HepG2 (cell line): ENCODE results near the gene ATG7. TPM values are rescaled to one million over a fixed set of nuclear protein-coding genes. Genes with fewer than 3 reads are reported as not detected.

ENCODE experiments used
- CCAR2 ChIP-seq: fragments of 200-400 bp; formaldehyde crosslinking; optimal IDR thresholded peaks from 2 replicates; pipeline ENCODE3; 2018; ENCODE audit warnings: low read depth, mild to moderate bottlenecking, low read length, moderate library complexity
- DZIP1 ChIP-seq: sonication (generic); formaldehyde crosslinking; IDR thresholded peaks from 2 replicates; pipeline ENCODE4 v1.5.0; 2020; ENCODE audit warnings: mild to moderate bottlenecking, missing genetic modification reagents
- HOXA5 ChIP-seq: sonication (generic); formaldehyde crosslinking; IDR thresholded peaks from 2 replicates; pipeline ENCODE4 v1.4.0; 2020; ENCODE audit warnings: missing genetic modification reagents
- PAXIP1 ChIP-seq: sonication (generic); formaldehyde crosslinking; conservative IDR thresholded peaks from 2 replicates; pipeline ENCODE4 v1.4.0; 2020; ENCODE audit warnings: mild to moderate bottlenecking, missing genetic modification reagents, moderate library complexity
- POLR2AphosphoS5 ChIP-seq: IDR thresholded peaks from 2 replicates; pipeline ENCODE4 v1.6.1; 2012; ENCODE audit warnings: low read depth, low read length
- RBM22 ChIP-seq: fragments of 200-400 bp; formaldehyde crosslinking; optimal IDR thresholded peaks from 2 replicates; pipeline ENCODE3; 2017; ENCODE audit warnings: mild to moderate bottlenecking, low read length, moderate library complexity
- RFXANK ChIP-seq: IDR thresholded peaks from 2 replicates; pipeline ENCODE4 v1.6.1; 2016
- SMC3 ChIP-seq: IDR thresholded peaks from 2 replicates; pipeline ENCODE4 v1.6.1; 2011; ENCODE audit warnings: low read length, improper control_type of control experiment
- SP1 ChIP-seq, 2 experiments: fragments of 450-650 bp in 1 of 2; sonication (generic) in 1 of 2; formaldehyde crosslinking in 1 of 2; IDR thresholded peaks; 2 replicates each; pipeline versions ENCODE4 v1.4.0 to v1.6.1; 2016 to 2020; ENCODE audit warnings: missing genetic modification reagents in 1 of 2
- ZBTB7A ChIP-seq: sonication (generic); formaldehyde crosslinking; IDR thresholded peaks from 2 replicates; pipeline ENCODE4 v1.8.0; 2022; ENCODE audit warnings: mild to moderate bottlenecking, missing genetic modification reagents
- ZNF350 ChIP-seq: sonication (generic); formaldehyde crosslinking; IDR thresholded peaks from 2 replicates; pipeline ENCODE4 v1.4.0; 2020; ENCODE audit warnings: mild to moderate bottlenecking, low read depth, missing genetic modification reagents, borderline replicate concordance
- ZNF598 ChIP-seq: sonication (generic); formaldehyde crosslinking; IDR thresholded peaks from 2 replicates; pipeline ENCODE4 v1.5.1; 2020; ENCODE audit warnings: mild to moderate bottlenecking, missing genetic modification reagents, borderline replicate concordance
- polyA plus RNA-seq, 8 experiments: library from polyadenylated mRNA; depleted of rRNA in 3 of 8; stranded (reverse) in 7 of 8; unstranded in 1 of 8; fragments of >200 nt; fragmentation: Illumina TruSeq in 4 of 8; extraction: Trizol in 4 of 8; gene quantifications; 2 replicates each; pipeline versions ENCODE4 v1.2.1 to v1.2.3, GENCODE V29; 2011 to 2016; ENCODE audit warnings: low read depth in 4 of 8, missing spikeins in 1 of 8, mixed read lengths in 1 of 8; ENCODE audit not compliant: insufficient read depth in 1 of 8
- total RNA-seq, 5 experiments: library from RNA; depleted of rRNA; stranded (reverse); fragments of >200 nt; fragmentation: Illumina TruSeq; extraction: Trizol; gene quantifications; 2 replicates each; pipeline ENCODE4 v1.2.3, GENCODE V29; 2016; ENCODE audit warnings: low read depth in 1 of 5
- TF ChIP-seq, protein P1 (sequence below): sonication (generic); formaldehyde crosslinking; IDR thresholded peaks from 2 replicates; pipeline ENCODE4 v1.5.1; 2020; ENCODE audit warnings: missing genetic modification reagents, mild to moderate bottlenecking, borderline replicate concordance
- TF ChIP-seq, protein P2 (sequence below): sonication (generic); formaldehyde crosslinking; IDR thresholded peaks from 2 replicates; pipeline ENCODE4 v1.8.1; 2022; ENCODE audit warnings: mild to moderate bottlenecking, missing genetic modification reagents
- TF ChIP-seq, protein P3 (sequence below): sonication (generic); formaldehyde crosslinking; IDR thresholded peaks from 2 replicates; pipeline ENCODE4 v1.9.0; 2021; ENCODE audit warnings: missing genetic modification reagents, borderline replicate concordance

Gene ATG7
- total and polyA plus RNA-seq, 2 of the 13 experiments (the other 11 are each of a cell fraction or from before 2014, with no cell fraction given), result 7.8 to 22.1 TPM

- no peak for TF ChIP-seq DZIP1 (CRISPR knock-in tag)
- no peak for TF ChIP-seq CCAR2
- TF ChIP-seq, protein P1, sequence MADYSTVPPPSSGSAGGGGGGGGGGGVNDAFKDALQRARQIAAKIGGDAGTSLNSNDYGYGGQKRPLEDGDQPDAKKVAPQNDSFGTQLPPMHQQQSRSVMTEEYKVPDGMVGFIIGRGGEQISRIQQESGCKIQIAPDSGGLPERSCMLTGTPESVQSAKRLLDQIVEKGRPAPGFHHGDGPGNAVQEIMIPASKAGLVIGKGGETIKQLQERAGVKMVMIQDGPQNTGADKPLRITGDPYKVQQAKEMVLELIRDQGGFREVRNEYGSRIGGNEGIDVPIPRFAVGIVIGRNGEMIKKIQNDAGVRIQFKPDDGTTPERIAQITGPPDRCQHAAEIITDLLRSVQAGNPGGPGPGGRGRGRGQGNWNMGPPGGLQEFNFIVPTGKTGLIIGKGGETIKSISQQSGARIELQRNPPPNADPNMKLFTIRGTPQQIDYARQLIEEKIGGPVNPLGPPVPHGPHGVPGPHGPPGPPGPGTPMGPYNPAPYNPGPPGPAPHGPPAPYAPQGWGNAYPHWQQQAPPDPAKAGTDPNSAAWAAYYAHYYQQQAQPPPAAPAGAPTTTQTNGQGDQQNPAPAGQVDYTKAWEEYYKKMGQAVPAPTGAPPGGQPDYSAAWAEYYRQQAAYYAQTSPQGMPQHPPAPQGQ (CRISPR knock-in tag), result 0 out of 2 replicates have a peak, but pooled peaks have one; percentile 73
- TF ChIP-seq ZNF350 (CRISPR knock-in tag), result peak; percentile 82
- TF ChIP-seq, protein P2, sequence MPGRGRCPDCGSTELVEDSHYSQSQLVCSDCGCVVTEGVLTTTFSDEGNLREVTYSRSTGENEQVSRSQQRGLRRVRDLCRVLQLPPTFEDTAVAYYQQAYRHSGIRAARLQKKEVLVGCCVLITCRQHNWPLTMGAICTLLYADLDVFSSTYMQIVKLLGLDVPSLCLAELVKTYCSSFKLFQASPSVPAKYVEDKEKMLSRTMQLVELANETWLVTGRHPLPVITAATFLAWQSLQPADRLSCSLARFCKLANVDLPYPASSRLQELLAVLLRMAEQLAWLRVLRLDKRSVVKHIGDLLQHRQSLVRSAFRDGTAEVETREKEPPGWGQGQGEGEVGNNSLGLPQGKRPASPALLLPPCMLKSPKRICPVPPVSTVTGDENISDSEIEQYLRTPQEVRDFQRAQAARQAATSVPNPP (CRISPR knock-in tag), result 0 out of 2 replicates have a peak, but pooled peaks have one; percentile 14
- 0 out of 2 replicates have a peak, but pooled peaks have one; percentile 54 for TF ChIP-seq HOXA5 (CRISPR knock-in tag)
- TF ChIP-seq POLR2AphosphoS5, result no peak
- TF ChIP-seq RFXANK, result no peak
- peak; percentile 65; the same call in 1 of the 2 replicates for TF ChIP-seq ZBTB7A (CRISPR knock-in tag)
- peak; percentile 89; the same call in 1 of the 2 replicates for TF ChIP-seq ZNF598 (CRISPR knock-in tag)
- TF ChIP-seq SMC3, result peak; percentile 49
- peak; percentile 44; the same call in 1 of the 2 replicates for TF ChIP-seq PAXIP1 (CRISPR knock-in tag)
- no peak for TF ChIP-seq SP1 (IDR thresholded peaks at IDR 0.05)
- TF ChIP-seq SP1 (CRISPR knock-in tag; IDR thresholded peaks at IDR 0.05), result peak; percentile 67; the same call in 1 of the 2 replicates
- peak; percentile 39 for TF ChIP-seq RBM22
- TF ChIP-seq, protein P3, sequence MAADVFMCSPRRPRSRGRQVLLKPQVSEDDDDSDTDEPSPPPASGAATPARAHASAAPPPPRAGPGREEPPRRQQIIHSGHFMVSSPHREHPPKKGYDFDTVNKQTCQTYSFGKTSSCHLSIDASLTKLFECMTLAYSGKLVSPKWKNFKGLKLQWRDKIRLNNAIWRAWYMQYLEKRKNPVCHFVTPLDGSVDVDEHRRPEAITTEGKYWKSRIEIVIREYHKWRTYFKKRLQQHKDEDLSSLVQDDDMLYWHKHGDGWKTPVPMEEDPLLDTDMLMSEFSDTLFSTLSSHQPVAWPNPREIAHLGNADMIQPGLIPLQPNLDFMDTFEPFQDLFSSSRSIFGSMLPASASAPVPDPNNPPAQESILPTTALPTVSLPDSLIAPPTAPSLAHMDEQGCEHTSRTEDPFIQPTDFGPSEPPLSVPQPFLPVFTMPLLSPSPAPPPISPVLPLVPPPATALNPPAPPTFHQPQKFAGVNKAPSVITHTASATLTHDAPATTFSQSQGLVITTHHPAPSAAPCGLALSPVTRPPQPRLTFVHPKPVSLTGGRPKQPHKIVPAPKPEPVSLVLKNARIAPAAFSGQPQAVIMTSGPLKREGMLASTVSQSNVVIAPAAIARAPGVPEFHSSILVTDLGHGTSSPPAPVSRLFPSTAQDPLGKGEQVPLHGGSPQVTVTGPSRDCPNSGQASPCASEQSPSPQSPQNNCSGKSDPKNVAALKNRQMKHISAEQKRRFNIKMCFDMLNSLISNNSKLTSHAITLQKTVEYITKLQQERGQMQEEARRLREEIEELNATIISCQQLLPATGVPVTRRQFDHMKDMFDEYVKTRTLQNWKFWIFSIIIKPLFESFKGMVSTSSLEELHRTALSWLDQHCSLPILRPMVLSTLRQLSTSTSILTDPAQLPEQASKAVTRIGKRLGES (CRISPR knock-in tag), result no peak
Observed at GRCh38 chr3:11536132-11536935, 264.1 kb downstream of the ATG7 start (continued).
